Stomach smooth muscle (tissue), 2 donors: Measurements from ENCODE around the gene PRDX5.
A peak's percentile ranks its signal among the peaks of the same experiment; 100 is the strongest.

Experiments used
- H3K27ac ChIP-seq: one replicate; pipeline ENCODE4 v1.7.0; 2013; ENCODE audit warnings: mild to moderate bottlenecking, low read length, inconsistent platforms
- H3K27me3 ChIP-seq, 2 donors: one replicate each; pipeline ENCODE4 v1.7.0; 2013; ENCODE audit warnings: low read length in 2 of 2; ENCODE audit not compliant: insufficient read depth in 2 of 2, control insufficient read depth in 1 of 2
- H3K36me3 ChIP-seq, 2 donors: one replicate each; pipeline ENCODE4 v1.7.0; 2013; ENCODE audit warnings: low read length in 2 of 2; ENCODE audit not compliant: control insufficient read depth in 2 of 2, insufficient read depth in 2 of 2
- H3K4me1 ChIP-seq: one replicate; pipeline ENCODE4 v1.7.0; 2013; ENCODE audit warnings: low read length; ENCODE audit not compliant: control insufficient read depth, insufficient read depth
- H3K4me3 ChIP-seq, 2 donors: one replicate each; pipeline ENCODE4 v1.7.0; 2013; ENCODE audit warnings: low read length in 2 of 2
- H3K9ac ChIP-seq, 2 donors: one replicate each; pipeline ENCODE4 v1.7.0; 2013; ENCODE audit warnings: low read length in 2 of 2, mild to moderate bottlenecking in 1 of 2
- H3K9me3 ChIP-seq, 2 donors: one replicate each; pipeline ENCODE4 v1.7.0; 2013; ENCODE audit warnings: low read length in 2 of 2; ENCODE audit not compliant: control insufficient read depth in 2 of 2
- donor health status: healthy.
- donor health status: Pancreatic carcinoma.

The PRDX5 gene

DNA sequence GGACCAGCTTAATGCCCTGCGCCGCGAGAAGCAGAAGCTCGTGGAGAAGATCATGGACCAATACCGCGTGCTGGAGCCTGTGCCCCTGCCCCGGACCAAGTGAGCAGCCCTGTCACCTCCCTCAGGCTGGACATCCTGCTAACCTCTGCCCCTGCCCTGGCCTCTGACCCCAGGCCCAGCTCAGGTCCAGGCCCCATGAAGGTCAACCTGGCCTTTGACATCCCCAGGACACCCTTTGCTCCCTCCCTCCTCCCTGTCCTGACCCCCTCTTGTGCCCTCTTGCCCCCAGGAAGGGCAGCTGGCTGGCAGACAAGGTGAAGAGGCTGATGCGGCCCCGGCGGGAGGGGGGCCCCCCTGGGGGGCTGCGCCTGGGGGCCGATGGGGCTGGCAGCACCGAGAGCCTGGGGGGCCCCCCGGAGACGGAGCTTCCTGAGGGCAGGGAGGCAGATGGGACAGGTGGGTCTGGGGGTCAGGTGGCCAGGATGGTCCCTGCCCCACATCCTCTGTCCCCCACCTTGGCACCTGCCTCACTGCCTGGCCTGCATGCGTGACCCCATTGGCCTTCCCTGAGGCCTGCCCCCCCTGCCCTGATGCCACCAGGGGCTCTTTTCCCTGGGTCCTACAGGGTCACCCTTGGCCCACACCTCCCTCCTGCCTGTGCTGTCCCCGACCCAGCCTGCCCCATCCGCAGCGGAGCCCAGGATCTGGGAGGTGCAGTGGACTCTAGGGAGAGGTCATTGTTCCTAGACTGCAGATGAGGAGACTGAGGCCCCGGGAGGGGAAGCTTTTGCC, 36.0 kb downstream of the PRDX5 start:
- H3K4me3 ChIP-seq, result no peak overlapping the region
- no peaks in the 10 kb centered on the region for H3K36me3 ChIP-seq
- no peaks in the 10 kb centered on the region for H3K9me3 ChIP-seq
- no peak overlapping the region for H3K9ac ChIP-seq
- H3K27ac ChIP-seq, result no peak overlapping the region
- H3K4me1 ChIP-seq, result peaks cover 23% of the 10 kb centered on the region
- H3K27me3 ChIP-seq, result no peaks in the 10 kb centered on the region

DNA sequence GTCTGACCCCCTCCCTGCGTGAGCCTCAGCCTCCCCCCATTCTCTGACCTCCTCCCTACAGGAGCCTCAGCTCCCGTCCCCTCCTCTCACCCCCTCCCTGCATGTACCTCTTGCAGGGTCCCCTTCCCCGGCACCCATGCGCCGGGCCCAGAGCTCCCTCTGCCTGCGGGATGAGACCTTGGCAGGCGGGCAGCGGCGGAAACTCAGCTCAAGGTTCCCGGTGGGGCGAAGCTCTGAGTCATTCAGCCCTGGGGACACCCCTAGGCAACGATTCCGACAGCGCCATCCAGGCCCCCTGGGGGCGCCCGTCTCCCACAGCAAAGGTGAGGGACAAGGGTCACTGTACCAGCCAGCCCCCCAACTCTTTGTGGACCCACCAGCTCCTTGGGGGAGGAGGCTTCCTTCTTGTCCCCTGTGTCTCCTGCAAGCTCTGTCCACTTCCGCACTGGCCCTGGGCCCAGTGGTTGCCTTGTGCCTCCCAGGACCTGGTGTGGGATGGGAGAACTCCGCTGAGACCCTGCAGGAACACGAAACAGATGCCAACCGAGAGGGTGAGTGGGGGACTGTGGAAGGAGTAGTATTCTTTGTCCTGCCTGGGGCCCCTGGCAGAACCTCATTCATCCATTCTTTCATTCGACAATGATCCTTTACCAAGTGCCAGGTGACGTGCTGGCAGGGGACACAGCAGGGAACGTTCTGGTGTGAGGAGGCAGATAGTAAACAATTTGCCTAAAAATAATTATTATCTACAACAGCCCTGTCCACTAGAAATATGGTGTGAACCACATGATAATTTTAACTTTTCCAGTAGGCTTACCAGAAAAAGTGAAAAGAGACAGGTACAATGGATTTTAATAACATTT, 37.4 kb downstream of the PRDX5 start:
- Histone ChIP-seq H3K4me3 (peak overlapping the region in 1 of 2 donors; percentile 69), H3K4me1 (peaks cover 33% of the 10 kb centered on the region), H3K27me3 (no peaks in the 10 kb centered on the region), H3K9me3 (no peaks in the 10 kb centered on the region), H3K9ac (peak overlapping the region in 1 of 2 donors; percentile 55), H3K27ac (no peak overlapping the region), H3K36me3 (no peaks in the 10 kb centered on the region)

DNA sequence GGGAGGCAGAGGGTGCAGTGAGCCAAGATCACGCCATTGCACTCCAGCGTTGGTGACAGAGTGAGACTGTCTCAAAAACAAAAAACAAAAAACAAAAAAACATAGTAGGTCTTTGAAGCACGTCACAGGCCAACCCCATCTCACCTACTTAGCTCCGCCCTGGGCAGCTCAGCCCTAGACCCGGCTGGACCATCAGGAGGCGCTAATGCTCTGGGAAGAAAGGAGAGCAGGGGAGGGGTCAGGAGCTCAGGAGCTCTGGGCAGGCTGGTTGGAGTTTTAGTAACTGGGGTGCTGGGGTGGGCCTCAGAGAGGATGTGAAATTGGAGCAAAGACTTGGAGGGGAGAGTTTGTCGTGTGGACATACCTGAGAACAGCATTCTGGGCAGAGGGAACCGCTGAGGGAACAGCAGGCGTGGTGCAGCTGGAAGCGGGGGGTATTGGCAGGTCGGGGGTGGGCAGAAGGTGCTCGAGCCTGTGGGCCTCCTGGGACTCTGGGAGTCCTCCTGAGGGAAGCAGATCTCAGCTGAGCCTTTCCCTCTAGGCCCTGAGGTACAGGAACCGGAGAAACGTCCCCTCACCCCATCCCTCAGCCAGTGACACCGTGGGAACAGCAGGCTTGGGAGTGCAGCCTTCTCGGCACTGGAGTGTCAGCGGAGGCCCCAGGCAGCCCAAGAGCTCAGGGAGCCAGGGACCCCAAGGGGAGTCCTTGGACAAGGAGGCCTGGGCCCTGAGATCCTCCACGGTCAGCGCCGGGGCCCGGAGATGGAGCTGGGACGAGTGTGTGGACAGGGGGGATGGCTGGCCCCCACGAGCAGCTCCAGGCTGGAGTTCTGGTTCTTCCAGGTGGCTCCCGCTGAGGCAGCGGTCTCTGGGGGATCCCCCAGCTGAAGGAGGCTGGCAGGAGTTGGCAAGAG, 38.8 kb downstream of the PRDX5 start:
- no peak overlapping the region for H3K27ac ChIP-seq
- no peaks in the 10 kb centered on the region for H3K27me3 ChIP-seq
- H3K9me3 ChIP-seq, result no peaks in the 10 kb centered on the region
- peaks cover 33% of the 10 kb centered on the region for H3K4me1 ChIP-seq
- H3K4me3 ChIP-seq, result no peak overlapping the region
- peaks cover 0 to 1% of the 10 kb centered on the region in 2 donors for H3K36me3 ChIP-seq
- no peak overlapping the region for H3K9ac ChIP-seq

DNA sequence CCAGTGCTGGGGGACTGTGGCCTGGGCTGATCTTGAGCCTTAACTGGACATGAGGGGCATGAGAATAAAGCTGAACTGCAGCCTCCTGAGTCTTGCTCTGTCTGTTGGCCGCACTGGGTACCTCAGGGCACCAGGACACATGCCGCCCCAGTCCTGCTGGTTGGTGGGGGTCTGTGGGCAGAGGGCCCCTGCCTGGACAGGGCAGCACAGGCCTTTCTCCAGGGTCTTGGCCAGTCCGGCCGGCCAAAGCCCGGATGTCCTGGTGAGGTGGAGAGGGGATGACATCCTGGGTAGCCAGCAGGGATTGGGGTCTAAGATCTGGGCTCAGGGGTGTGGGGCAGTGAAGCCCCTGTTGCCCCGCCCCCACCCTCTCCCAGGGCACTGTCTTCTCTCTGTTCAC, 39.5 kb downstream of the PRDX5 start:
- Histone ChIP-seq H3K4me1 (peaks cover 33% of the 10 kb centered on the region), H3K4me3 (no peak overlapping the region), H3K27me3 (no peaks in the 10 kb centered on the region), H3K9me3 (no peaks in the 10 kb centered on the region), H3K27ac (no peak overlapping the region), H3K36me3 (peaks cover 4 to 8% of the 10 kb centered on the region in 2 donors), H3K9ac (no peak overlapping the region)

DNA sequence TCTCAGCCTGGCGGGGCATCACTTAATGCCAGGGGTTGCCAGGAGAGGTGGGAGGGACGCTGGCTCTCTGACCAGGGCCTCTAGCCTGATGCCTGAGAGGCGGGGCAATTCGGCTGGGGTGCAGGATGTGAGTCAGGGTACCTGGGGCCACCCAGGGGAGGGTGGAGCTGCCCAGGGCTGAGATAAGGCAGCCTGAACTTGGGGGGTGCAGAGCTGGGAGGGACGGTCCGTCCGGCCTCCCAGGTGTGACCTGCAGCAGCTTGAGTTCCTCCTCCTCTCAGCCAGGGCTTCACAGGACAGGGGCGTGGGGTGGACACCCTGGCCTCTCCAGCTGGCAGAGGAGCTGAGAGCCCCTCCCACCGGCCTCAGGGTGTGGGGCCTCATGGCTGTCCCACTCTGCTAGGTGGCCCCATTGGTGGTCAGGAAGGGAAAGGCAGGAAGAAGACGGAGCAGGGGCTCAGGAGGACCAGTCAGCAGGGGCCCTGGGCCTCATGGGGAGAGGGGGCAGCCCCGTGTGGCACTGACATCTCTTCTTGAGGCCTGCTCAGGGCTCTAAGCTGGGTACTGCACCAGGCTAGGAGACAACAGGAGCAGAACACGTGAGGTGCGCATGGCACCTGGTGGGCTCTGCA, 40.1 kb downstream of the PRDX5 start:
- Histone ChIP-seq H3K27ac (peak overlapping the region; percentile 74), H3K9ac (peak overlapping the region; percentile 82 to 86), H3K27me3 (no peaks in the 10 kb centered on the region), H3K36me3 (peaks cover 10 to 12% of the 10 kb centered on the region in 2 donors), H3K4me3 (peak overlapping the region; percentile 76 to 91), H3K9me3 (no peaks in the 10 kb centered on the region), H3K4me1 (peaks cover 33% of the 10 kb centered on the region)

DNA sequence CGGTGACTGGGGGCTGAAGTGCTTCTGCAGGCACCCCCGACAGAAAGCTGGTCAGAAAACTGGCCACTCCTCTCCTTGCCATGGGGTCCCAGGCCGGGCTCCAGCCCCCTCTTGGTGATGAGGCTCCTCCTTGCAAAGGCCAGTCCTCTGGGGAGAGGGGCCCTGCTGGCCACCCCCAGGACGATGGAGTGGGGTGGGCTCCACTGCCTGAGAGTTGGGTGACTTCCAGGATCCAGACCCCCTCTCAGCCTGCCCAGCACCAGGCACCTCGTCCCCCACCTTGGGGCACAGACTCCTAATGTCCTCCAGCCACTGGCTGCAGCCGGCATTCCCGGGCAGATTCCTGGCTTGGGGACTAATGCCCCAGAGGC, 40.6 kb downstream of the PRDX5 start:
- Histone ChIP-seq H3K27ac (peak overlapping the region; percentile 74), H3K36me3 (peaks cover 15 to 17% of the 10 kb centered on the region in 2 donors), H3K27me3 (no peaks in the 10 kb centered on the region), H3K4me3 (peak overlapping the region; percentile 76 to 91), H3K9me3 (no peaks in the 10 kb centered on the region), H3K9ac (peak overlapping the region; percentile 82 to 86), H3K4me1 (peaks cover 33% of the 10 kb centered on the region)

DNA sequence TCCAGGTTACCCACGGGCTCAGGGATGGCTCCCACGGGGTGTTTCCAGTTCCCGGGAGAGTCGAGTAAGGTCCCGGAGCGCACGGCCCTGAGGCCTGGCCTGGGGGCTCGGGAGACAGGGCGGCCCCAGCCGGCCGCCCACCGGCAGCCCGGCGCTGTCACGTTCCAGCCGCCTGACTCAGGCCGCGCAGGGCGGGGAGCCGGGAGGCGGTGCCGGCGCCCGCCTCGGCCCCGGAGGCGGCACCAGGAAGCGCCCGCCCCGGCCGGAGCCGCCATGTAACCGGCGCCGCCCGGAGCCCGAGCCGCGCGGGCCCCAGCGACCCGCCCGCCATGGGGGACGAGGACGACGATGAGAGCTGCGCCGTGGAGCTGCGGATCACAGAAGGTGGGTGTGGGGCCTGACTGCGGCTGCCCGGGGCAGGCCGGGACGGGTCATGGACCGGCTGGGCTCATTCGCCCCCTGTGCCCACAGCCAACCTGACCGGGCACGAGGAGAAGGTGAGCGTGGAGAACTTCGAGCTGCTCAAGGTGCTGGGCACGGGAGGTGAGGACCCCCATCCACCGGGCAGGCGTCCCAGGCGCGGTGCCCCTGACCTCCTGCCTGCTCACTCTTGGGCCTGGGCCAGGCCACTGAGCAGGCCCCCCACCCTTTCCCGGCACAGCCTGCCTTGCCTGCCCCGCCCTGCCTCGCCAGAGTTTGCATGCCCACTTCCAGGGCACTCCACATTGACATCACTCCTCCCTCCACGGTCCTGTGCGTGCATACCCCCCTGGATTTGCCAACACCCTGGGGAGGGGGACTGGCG, 41.2 kb downstream of the PRDX5 start, which contains the start of gene RPS6KA4:
TSS of gene RPS6KA4 (plus strand) at position 256 of the 805 bp plus-strand sequence. CDS start at position 330, 74 bp downstream.
- peaks cover 33% of the 10 kb centered on the region for H3K4me1 ChIP-seq

DNA sequence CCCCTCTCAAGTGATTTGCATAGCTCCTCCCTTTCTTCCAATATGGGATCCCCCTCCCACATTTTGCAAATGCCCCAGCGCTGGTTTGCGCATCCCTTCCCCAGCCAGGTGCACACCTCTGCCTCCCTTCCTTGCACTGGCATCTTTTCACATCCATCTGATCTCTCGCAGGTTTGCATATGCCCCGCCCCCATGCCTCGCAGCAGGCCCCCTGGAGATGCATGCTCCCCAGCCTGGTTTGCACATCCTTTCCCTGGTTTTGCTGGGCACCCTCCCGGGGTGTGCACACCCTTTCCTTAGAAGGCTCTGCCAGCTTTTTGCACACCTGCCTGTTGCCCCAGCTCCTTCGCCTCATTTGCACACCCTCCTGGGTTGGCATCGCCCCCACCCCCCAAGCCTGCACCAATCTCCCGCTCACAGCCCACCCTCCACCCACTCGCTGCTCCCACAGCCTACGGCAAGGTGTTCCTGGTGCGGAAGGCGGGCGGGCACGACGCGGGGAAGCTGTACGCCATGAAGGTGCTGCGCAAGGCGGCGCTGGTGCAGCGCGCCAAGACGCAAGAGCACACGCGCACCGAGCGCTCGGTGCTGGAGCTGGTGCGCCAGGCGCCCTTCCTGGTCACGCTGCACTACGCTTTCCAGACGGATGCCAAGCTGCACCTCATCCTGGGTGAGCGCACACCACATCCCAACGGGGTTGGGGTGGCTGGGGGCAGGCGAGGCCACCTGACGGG, 42.0 kb downstream of the PRDX5 start:
- Histone ChIP-seq H3K36me3 (peaks cover 20 to 25% of the 10 kb centered on the region in 2 donors), H3K4me3 (peak overlapping the region; percentile 86 to 91), H3K27me3 (no peaks in the 10 kb centered on the region), H3K9ac (peak overlapping the region; percentile 82 to 89), H3K27ac (no peak overlapping the region), H3K9me3 (no peaks in the 10 kb centered on the region), H3K4me1 (peaks cover 30% of the 10 kb centered on the region)

More for the DNA sequence above, 41.2 kb downstream of the PRDX5 start, which contains the start of gene RPS6KA4:
- Histone ChIP-seq H3K36me3 (peaks cover 17 to 21% of the 10 kb centered on the region in 2 donors), H3K9ac (peak within 1 kb of the TSS; percentile 82 to 89), H3K27me3 (no peaks in the 10 kb centered on the region), H3K9me3 (no peaks in the 10 kb centered on the region), H3K4me3 (peak within 1 kb of the TSS; percentile 86 to 91), H3K27ac (peak within 1 kb of the TSS; percentile 74)

DNA sequence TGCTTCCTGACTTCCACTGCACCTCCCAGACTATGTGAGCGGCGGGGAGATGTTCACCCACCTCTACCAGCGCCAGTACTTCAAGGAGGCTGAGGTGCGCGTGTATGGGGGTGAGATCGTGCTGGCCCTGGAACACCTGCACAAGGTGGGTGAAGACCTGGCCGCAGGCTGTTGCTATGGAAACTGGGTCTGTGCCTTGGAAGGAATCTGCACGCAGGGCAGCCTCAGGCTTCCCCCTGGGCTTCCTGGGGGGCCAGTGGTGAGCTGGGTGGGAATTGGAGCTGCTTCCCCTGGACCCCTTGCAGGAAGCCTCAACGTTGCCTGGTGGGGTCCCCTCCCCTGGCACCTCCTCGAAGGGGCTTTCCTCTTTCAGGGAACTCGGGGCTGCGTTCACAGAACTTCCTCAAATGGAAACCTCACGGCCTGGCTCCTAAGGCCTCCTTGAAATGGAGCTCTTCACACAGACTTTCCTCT, 42.6 kb downstream of the PRDX5 start:
- Histone ChIP-seq H3K27ac (no peak overlapping the region), H3K27me3 (no peaks in the 10 kb centered on the region), H3K4me1 (peaks cover 24% of the 10 kb centered on the region), H3K4me3 (peak overlapping the region in 1 of 2 donors; percentile 91), H3K36me3 (peaks cover 20 to 27% of the 10 kb centered on the region in 2 donors), H3K9me3 (no peaks in the 10 kb centered on the region), H3K9ac (no peak overlapping the region)
